Subcutaneous abdominal adipose tissue (tissue), 5 donors: ENCODE data around the gene CDK11A.

Experiments used
- H3K27ac ChIP-seq: one replicate; pipeline ENCODE4 v1.7.0; 2013; ENCODE audit warnings: low read depth, mild to moderate bottlenecking, inconsistent platforms, low read length, moderate library complexity
- H3K27me3 ChIP-seq, 5 donors: one replicate each; pipeline ENCODE4 v1.7.0; 2013; ENCODE audit warnings: low read length in 5 of 5, inconsistent platforms in 1 of 5; ENCODE audit not compliant: control insufficient read depth in 5 of 5, insufficient read depth in 4 of 5
- H3K36me3 ChIP-seq, 5 donors: one replicate each; pipeline ENCODE4 v1.7.0; 2013; ENCODE audit warnings: low read length in 5 of 5; ENCODE audit not compliant: control insufficient read depth in 5 of 5, insufficient read depth in 5 of 5
- H3K4me1 ChIP-seq, 5 donors: one replicate each; pipeline ENCODE4 v1.7.0; 2013; ENCODE audit warnings: low read length in 5 of 5, mild to moderate bottlenecking in 3 of 5, moderate library complexity in 1 of 5; ENCODE audit not compliant: control insufficient read depth in 5 of 5, insufficient read depth in 5 of 5
- H3K4me3 ChIP-seq, 5 donors: one replicate each; pipeline ENCODE4 v1.7.0; 2013; ENCODE audit warnings: low read length in 5 of 5, low read depth in 1 of 5
- H3K9ac ChIP-seq, 5 donors: one replicate each; pipeline ENCODE4 v1.7.0; 2013; ENCODE audit warnings: low read length in 5 of 5, mild to moderate bottlenecking in 4 of 5, moderate library complexity in 3 of 5
- H3K9me3 ChIP-seq, 5 donors: one replicate each; pipeline ENCODE4 v1.7.0; 2013; ENCODE audit warnings: low read length in 5 of 5; ENCODE audit not compliant: control insufficient read depth in 5 of 5
- donor health status: healthy.
- donor health status: healthy.
- donor health status: healthy.
- donor health status: healthy.
- donor health status: healthy.

The CDK11A gene

GRCh38 chr1:1760715-1761114 lies 36.6 kb upstream of the CDK11A start:
- no peak overlapping the region for H3K27ac ChIP-seq
- H3K27me3 ChIP-seq: no peaks in the 10 kb centered on the region
- no peak overlapping the region for H3K4me3 ChIP-seq
- H3K9ac ChIP-seq: no peak overlapping the region
- peaks cover 2 to 52% (median 35%) of the 10 kb centered on the region in 5 donors for H3K4me1 ChIP-seq
- H3K36me3 ChIP-seq: peaks cover 0 to 80% (median 59%) of the 10 kb centered on the region in 5 donors
- no peaks in the 10 kb centered on the region for H3K9me3 ChIP-seq

- H3K27ac ChIP-seq: no peak overlapping the region
- no peaks in the 10 kb centered on the region for H3K9me3 ChIP-seq
- H3K9ac ChIP-seq: no peak overlapping the region
- no peak overlapping the region for H3K4me3 ChIP-seq
- peaks cover 2 to 52% (median 35%) of the 10 kb centered on the region in 5 donors for H3K4me1 ChIP-seq
- peaks cover 0 to 84% (median 62%) of the 10 kb centered on the region in 5 donors for H3K36me3 ChIP-seq
- H3K27me3 ChIP-seq: no peaks in the 10 kb centered on the region
These were observed 36.1 kb upstream of the CDK11A start for GRCh38 chr1:1760345-1760650.

- Histone ChIP-seq H3K27me3 (no peaks in the 10 kb centered on the region), H3K27ac (peak overlapping the region; percentile 92), H3K4me3 (no peak overlapping the region), H3K9ac (peak overlapping the region in 2 of 5 donors; percentile 5 to 76), H3K36me3 (peaks cover 0 to 87% (median 63%) of the 10 kb centered on the region in 5 donors), H3K4me1 (peaks cover 2 to 48% (median 35%) of the 10 kb centered on the region in 5 donors), H3K9me3 (no peaks in the 10 kb centered on the region)
These were observed 35.5 kb upstream of the CDK11A start for GRCh38 chr1:1759456-1760344.

- Histone ChIP-seq H3K27ac (peak overlapping the region; percentile 92), H3K36me3 (peaks cover 0 to 87% (median 65%) of the 10 kb centered on the region in 5 donors), H3K27me3 (no peaks in the 10 kb centered on the region), H3K9ac (peak overlapping the region in 4 of 5 donors; percentile 5 to 76 (median 44)), H3K4me1 (peaks cover 2 to 41% (median 29%) of the 10 kb centered on the region in 5 donors), H3K4me3 (peak overlapping the region in 2 of 5 donors; percentile 18 to 22), H3K9me3 (no peaks in the 10 kb centered on the region)
These were observed 34.7 kb upstream of the CDK11A start for GRCh38 chr1:1758692-1759455.

GRCh38 chr1:1758059-1758621 lies 34.0 kb upstream of the CDK11A start:
- peaks cover 0 to 89% (median 69%) of the 10 kb centered on the region in 5 donors for H3K36me3 ChIP-seq

GRCh38 chr1:1757422-1758058 lies 33.4 kb upstream of the CDK11A start:
- H3K36me3 ChIP-seq: peaks cover 0 to 89% (median 73%) of the 10 kb centered on the region in 5 donors
- H3K4me3 ChIP-seq: no peak overlapping the region
- no peaks in the 10 kb centered on the region for H3K9me3 ChIP-seq
- H3K27ac ChIP-seq: peak overlapping the region; percentile 92
- no peaks in the 10 kb centered on the region for H3K27me3 ChIP-seq
- H3K4me1 ChIP-seq: peaks cover 2 to 28% (median 21%) of the 10 kb centered on the region in 5 donors
- H3K9ac ChIP-seq: peak overlapping the region in 2 of 5 donors; percentile 66 to 69

More at GRCh38 chr1:1758059-1758621, 34.0 kb upstream of the CDK11A start:
- no peaks in the 10 kb centered on the region for H3K27me3 ChIP-seq
- H3K4me3 ChIP-seq: no peak overlapping the region
- H3K9me3 ChIP-seq: no peaks in the 10 kb centered on the region
- peaks cover 2 to 34% (median 24%) of the 10 kb centered on the region in 5 donors for H3K4me1 ChIP-seq
- peak overlapping the region in 4 of 5 donors; percentile 5 to 76 (median 44) for H3K9ac ChIP-seq
- peak overlapping the region; percentile 92 for H3K27ac ChIP-seq

- Histone ChIP-seq H3K4me1 (peaks cover 2 to 26% (median 21%) of the 10 kb centered on the region in 5 donors), H3K4me3 (no peak overlapping the region), H3K9ac (peak overlapping the region in 2 of 5 donors; percentile 66 to 69), H3K27me3 (no peaks in the 10 kb centered on the region), H3K9me3 (no peaks in the 10 kb centered on the region), H3K27ac (no peak overlapping the region), H3K36me3 (peaks cover 0 to 88% (median 75%) of the 10 kb centered on the region in 5 donors)
These were observed 32.7 kb upstream of the CDK11A start for GRCh38 chr1:1756661-1757421.

GRCh38 chr1:1755852-1756251 lies 31.7 kb upstream of the CDK11A start:
- H3K4me1 ChIP-seq: peaks cover 2 to 26% (median 21%) of the 10 kb centered on the region in 5 donors
- no peak overlapping the region for H3K9ac ChIP-seq
- no peak overlapping the region for H3K4me3 ChIP-seq
- peaks cover 0 to 78% (median 66%) of the 10 kb centered on the region in 5 donors for H3K36me3 ChIP-seq
- H3K27ac ChIP-seq: no peak overlapping the region
- H3K27me3 ChIP-seq: no peaks in the 10 kb centered on the region
- H3K9me3 ChIP-seq: no peaks in the 10 kb centered on the region

GRCh38 chr1:1755426-1755825 lies 31.3 kb upstream of the CDK11A start:
- peaks cover 2 to 26% (median 21%) of the 10 kb centered on the region in 5 donors for H3K4me1 ChIP-seq
- H3K9ac ChIP-seq: no peak overlapping the region
- H3K27ac ChIP-seq: no peak overlapping the region
- H3K27me3 ChIP-seq: no peaks in the 10 kb centered on the region
- no peak overlapping the region for H3K4me3 ChIP-seq
- H3K9me3 ChIP-seq: no peaks in the 10 kb centered on the region
- H3K36me3 ChIP-seq: peaks cover 0 to 74% (median 61%) of the 10 kb centered on the region in 5 donors
